ENCODE data around the gene ATP1A2. TPM values are rescaled to one million over a fixed set of nuclear protein-coding genes. Genes with fewer than 3 reads are reported as not detected.

ATP1A2 gene
- total and polyA plus RNA-seq, 2 of the 8 experiments (the other 6 are each of a cell fraction or from before 2014, with no cell fraction given) = 39.7 to 40.8 TPM

DNA sequence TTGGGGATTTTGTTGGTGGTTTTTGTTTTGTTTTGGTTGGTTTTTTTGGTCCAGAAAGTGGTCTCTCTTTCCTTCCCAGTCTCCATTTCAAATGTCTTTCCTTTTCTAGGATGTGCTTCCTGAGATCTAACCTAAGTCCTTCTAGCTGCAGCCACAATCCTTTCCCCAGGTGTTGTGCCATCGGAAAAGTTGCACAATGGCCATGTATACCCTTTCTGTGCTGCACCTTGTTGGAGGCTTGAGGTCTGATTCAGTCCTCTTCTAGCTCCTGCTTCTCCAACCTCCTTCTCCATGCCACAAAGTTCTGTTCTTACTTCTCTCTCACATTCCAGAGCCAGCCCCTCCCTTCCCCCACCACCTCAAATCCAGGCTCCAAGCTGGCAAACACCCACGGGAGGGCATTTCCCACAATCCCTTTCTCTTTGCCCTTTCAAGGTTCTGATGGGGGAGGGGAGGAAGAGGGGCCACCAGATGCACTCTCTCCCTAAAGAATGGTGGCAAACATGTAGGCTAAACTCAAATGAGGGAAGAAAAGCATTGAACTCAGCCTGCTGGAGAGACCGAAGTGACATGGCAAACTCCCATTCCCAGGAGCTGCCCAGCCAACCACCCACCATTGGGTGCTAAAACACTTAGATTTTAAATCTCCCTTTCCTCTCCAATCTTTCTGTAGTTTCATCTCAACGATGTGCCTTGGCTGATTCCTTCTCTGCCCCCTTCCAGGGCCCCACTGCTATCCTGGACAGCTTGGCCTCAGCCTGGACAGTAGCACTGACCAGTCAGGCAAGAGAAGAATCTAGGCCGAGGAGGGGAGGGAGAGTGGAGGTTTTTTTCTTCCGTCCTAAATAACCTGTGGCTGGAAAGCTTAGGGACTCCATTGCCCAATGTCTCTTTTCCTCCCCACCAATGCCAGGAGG is 48.5 kb upstream of the ATP1A2 start:
- no peak for DNase-seq (ENCODE audit: low read depth in 1 of 2, low spot score in 2 of 2)
- H2BK5ac ChIP-seq (ENCODE audit: low read depth, low read length) = no peak overlapping the region
- no peak overlapping the region for H3K4ac ChIP-seq (replicated peaks; ENCODE audit: insufficient read length, low read depth, low read length)
- CTCF ChIA-PET (ENCODE audit: partially characterized antibody) = interaction anchor here (0.6 to 50.1 kb wide), 5 partner anchors 8 to 262 kb away, joined by 3 to 1874 read pairs (median 4); partner anchors contain the start of genes IGSF8, KCNJ10 and KCNJ9
- no peaks in the 10 kb centered on the region for H3K36me3 ChIP-seq (ENCODE audit: control insufficient read depth in 2 of 4, insufficient read depth in 4 of 4, low read length in 3 of 4)
- no peak overlapping the region for H3K14ac ChIP-seq (ENCODE audit: insufficient read length)
- H2AFZ ChIP-seq (ENCODE audit: low read length) = no peak overlapping the region; the same call in 1 of the 2 replicates
- peaks cover 8% of the 10 kb centered on the region for H3K23me2 ChIP-seq (ENCODE audit: low read depth, low read length)
- no peak overlapping the region for H3K9ac ChIP-seq (replicated peaks in 1 of 4; ENCODE audit: extremely low read depth in 1 of 4, low read depth in 3 of 4, low read length in 3 of 4)
- no peak overlapping the region for H4K8ac ChIP-seq (ENCODE audit: extremely low read depth, insufficient read depth, low read length)
- no peaks in the 10 kb centered on the region for H3K9me3 ChIP-seq (ENCODE audit: insufficient read depth in 2 of 2, low read depth in 1 of 2, low read length in 1 of 2)
- H3K18ac ChIP-seq (ENCODE audit: extremely low read depth, low read length) = no peak overlapping the region; the same call in 1 of the 2 replicates
- no peak overlapping the region for H2BK120ac ChIP-seq (replicated peaks; ENCODE audit: low read depth, low read length)
- TF ChIP-seq KDM1A (IDR thresholded peaks at IDR 0.05; ENCODE audit: borderline replicate concordance, low read length) (peak; percentile 83; the same call in 1 of the 2 replicates), CTBP2 (IDR thresholded peaks at IDR 0.05; ENCODE audit: borderline replicate concordance, insufficient read depth, insufficient read length, low read length) (no peak), SP1 (IDR thresholded peaks at IDR 0.05; ENCODE audit: low read depth, low read length) (0 out of 2 replicates have a peak, but pooled peaks have one; percentile 36)
- TF ChIP-seq, protein P1, sequence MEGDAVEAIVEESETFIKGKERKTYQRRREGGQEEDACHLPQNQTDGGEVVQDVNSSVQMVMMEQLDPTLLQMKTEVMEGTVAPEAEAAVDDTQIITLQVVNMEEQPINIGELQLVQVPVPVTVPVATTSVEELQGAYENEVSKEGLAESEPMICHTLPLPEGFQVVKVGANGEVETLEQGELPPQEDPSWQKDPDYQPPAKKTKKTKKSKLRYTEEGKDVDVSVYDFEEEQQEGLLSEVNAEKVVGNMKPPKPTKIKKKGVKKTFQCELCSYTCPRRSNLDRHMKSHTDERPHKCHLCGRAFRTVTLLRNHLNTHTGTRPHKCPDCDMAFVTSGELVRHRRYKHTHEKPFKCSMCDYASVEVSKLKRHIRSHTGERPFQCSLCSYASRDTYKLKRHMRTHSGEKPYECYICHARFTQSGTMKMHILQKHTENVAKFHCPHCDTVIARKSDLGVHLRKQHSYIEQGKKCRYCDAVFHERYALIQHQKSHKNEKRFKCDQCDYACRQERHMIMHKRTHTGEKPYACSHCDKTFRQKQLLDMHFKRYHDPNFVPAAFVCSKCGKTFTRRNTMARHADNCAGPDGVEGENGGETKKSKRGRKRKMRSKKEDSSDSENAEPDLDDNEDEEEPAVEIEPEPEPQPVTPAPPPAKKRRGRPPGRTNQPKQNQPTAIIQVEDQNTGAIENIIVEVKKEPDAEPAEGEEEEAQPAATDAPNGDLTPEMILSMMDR (IDR thresholded peaks at IDR 0.05; ENCODE audit: control extremely low read depth in 1 of 3, insufficient read depth in 1 of 3, low read depth in 1 of 3, low read length in 3 of 3) = no peak
- H3K79me1 ChIP-seq (ENCODE audit: low read depth, low read length) = no peaks in the 10 kb centered on the region
- no peak overlapping the region for H3K56ac ChIP-seq (replicated peaks; ENCODE audit: insufficient read length, low read depth, low read length)
- H2BK20ac ChIP-seq (ENCODE audit: low read length) = peak overlapping the region; percentile 86; the same call in 1 of the 2 replicates
- POLR2A ChIA-PET (ENCODE audit: partially characterized antibody) = interaction anchor here (0.6 to 2.6 kb wide), 11 partner anchors 9 to 121 kb away, joined by 3 to 9 read pairs (median 5); partner anchors contain the start of gene IGSF8
- H3K23ac ChIP-seq (ENCODE audit: insufficient read length) = no peak overlapping the region
- FAIRE-seq = no peak
- H2BK12ac ChIP-seq (ENCODE audit: low read depth, low read length) = no peak overlapping the region
- H3K27ac ChIP-seq (ENCODE audit: low read depth, low read length) = no peak overlapping the region
- H4K5ac ChIP-seq (ENCODE audit: insufficient read length, low read depth, low read length) = no peak overlapping the region
- H4K20me1 ChIP-seq (replicated peaks in 1 of 2; ENCODE audit: control insufficient read depth in 1 of 2, insufficient read depth in 2 of 2, low read length in 2 of 2) = no peaks in the 10 kb centered on the region
- WGBS, 2 experiments (ENCODE audit: extremely low coverage in 1 of 2, insufficient coverage in 1 of 2, insufficient read length in 1 of 2, insufficient replicate concordance in 2 of 2, low coverage in 1 of 2, low lambda C conversion rate in 2 of 2, missing lambda C conversion rate in 1 of 2) = 76% methylated on average over 5 of the region's 6 CpGs; no CpG with 5 or more reads in 1 of the 2 experiments
- H3K4me1 ChIP-seq (replicated peaks in 1 of 4; ENCODE audit: control insufficient read depth in 3 of 4, insufficient read depth in 4 of 4, low read length in 3 of 4) = peaks cover 5 to 19% (median 11%) of the 10 kb centered on the region in 4 experiments
- no peaks in the 10 kb centered on the region for H3K79me2 ChIP-seq (ENCODE audit: control insufficient read depth in 1 of 2, insufficient read depth in 2 of 2, low read length in 2 of 2)
- no peak overlapping the region for H2BK15ac ChIP-seq (ENCODE audit: low read length)
- no peak overlapping the region for H3K4me2 ChIP-seq (ENCODE audit: insufficient read depth in 1 of 2, low read depth in 2 of 2, low read length in 2 of 2)
- peaks cover 0 to 14% (median 10%) of the 10 kb centered on the region in 4 experiments; a peak in 6 of 7 replicates for H3K27me3 ChIP-seq (replicated peaks in 1 of 4; ENCODE audit: control insufficient read depth in 3 of 4, extremely low read depth in 1 of 4, insufficient read depth in 3 of 4, low read length in 3 of 4)
- no peak overlapping the region for H2AK5ac ChIP-seq (ENCODE audit: low read depth, low read length)
- H3K4me3 ChIP-seq (ENCODE audit: extremely low read depth in 1 of 4, insufficient read depth in 2 of 4, low read depth in 3 of 4, low read length in 4 of 4) = peak overlapping the region in 1 of 4 experiments; percentile 7; a peak in 1 of 8 replicates
- H4K91ac ChIP-seq (replicated peaks; ENCODE audit: insufficient read length, low read length) = no peak overlapping the region
